IPS-18c (cell line): ENCODE results near the gene CCDC50.
A peak's percentile ranks its signal among the peaks of the same experiment; 100 is the strongest.

ENCODE experiments used
- H3K4me3 ChIP-seq: 2 replicates; pipeline ENCODE4 v1.7.0; 2013; ENCODE audit warnings: low read depth, mild to moderate bottlenecking, low read length, moderate library complexity; ENCODE audit not compliant: insufficient read depth
- H3K9me3 ChIP-seq: one replicate; pipeline ENCODE4 v1.6.1; 2013; ENCODE audit warnings: mild to moderate bottlenecking, low read length, moderate library complexity; ENCODE audit not compliant: control insufficient read depth, insufficient read depth

The CCDC50 gene, protein sequence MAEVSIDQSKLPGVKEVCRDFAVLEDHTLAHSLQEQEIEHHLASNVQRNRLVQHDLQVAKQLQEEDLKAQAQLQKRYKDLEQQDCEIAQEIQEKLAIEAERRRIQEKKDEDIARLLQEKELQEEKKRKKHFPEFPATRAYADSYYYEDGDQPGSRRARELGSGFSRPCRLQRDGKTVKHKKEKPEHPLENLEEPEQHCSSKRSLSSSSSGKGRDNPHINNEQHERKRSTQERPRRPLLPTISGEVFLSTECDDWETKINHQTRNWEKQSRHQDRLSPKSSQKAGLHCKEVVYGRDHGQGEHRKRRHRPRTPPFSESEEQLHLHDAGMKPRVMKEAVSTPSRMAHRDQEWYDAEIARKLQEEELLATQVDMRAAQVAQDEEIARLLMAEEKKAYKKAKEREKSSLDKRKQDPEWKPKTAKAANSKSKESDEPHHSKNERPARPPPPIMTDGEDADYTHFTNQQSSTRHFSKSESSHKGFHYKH

DNA sequence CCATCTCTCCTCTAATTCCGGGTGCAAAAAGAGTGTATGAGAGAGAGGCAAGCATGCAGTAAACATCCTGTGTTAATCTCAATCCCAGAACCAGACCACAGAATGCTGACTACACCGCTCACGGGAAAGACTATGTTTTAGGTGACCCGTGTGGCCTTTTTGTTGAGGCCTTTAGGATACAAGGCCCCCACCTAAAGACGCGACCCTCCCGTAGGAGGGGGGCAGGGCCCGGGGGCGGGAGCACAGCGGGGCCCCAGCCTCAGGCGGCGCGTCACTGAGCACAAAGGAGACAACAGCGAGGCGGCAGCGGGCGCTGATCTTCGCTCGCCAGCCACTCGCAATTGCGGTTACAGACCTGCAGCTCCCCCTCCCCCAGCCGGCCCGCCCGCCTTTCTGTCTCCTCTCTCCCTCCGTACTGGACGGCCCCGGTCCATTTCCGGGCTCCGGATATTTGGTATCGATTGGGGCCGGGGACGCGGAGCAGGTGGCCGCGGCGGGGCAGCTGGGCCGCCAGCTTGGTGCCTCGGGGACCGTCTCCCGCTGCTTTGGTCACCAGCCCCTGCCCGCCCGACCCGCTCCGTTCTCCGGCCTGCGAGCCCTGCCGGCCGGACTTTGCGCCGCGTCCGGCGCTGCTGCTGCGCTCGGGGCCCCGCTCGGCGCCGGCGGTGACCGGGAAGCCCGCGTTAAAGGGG is at the start of gene CCDC50:
CCDC50 (plus strand) TSS at position 433 of the 692 bp plus-strand sequence. CDS start 281 bp downstream, outside the sequence.
- H3K9me3 ChIP-seq, result no peaks in the 10 kb centered on the region

GRCh38 chr3:191280111-191280510 is 49.1 kb upstream of the CCDC50 start:
- Histone ChIP-seq H3K9me3 (no peaks in the 10 kb centered on the region), H3K4me3 (no peak overlapping the region)

More for the DNA sequence above, at the start of gene CCDC50:
- peak within 1 kb of the TSS; percentile 90 for H3K4me3 ChIP-seq

DNA sequence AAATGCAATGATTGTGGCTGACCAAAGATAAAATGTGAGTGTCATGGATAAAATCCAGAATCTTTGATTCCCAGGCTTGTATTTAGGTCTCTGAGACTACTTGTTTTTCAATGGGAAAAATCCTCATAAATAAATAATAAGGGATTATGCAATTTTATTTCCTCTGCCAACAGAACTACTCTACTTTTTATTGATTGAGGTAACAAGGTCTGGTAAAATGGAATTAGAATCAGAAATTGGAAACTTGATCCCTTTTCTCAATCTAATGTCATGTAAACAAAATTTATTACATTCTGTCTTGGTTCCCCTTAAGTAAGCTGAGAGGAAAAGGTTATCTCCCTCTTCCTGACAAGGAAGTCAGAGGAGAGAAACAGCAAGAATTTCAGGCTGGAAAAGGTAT is 48.3 kb upstream of the CCDC50 start:
- Histone ChIP-seq H3K4me3 (no peak overlapping the region), H3K9me3 (no peaks in the 10 kb centered on the region)

GRCh38 chr3:191282251-191283185 is 46.7 kb upstream of the CCDC50 start:
- no peak overlapping the region for H3K4me3 ChIP-seq
- H3K9me3 ChIP-seq, result no peaks in the 10 kb centered on the region

DNA sequence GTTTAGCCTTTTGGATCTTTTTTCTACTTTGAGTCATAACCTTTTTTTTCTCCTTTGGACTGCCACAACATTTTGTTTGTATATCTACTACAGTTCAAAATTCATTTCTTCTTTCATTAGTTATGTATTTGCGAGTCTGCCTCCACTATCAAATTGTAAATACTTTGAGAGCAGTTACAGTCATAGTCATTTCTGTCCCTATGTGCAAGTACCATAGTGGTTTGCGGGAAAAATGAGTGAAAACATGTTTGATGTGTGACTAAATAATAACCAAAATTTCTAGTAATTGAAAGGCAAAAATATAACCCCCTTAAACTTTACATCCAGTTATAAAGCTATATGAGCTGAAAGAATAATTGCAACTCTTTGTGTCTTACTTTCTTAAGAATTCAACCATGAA is 45.8 kb upstream of the CCDC50 start:
- Histone ChIP-seq H3K9me3 (no peaks in the 10 kb centered on the region), H3K4me3 (no peak overlapping the region)

DNA sequence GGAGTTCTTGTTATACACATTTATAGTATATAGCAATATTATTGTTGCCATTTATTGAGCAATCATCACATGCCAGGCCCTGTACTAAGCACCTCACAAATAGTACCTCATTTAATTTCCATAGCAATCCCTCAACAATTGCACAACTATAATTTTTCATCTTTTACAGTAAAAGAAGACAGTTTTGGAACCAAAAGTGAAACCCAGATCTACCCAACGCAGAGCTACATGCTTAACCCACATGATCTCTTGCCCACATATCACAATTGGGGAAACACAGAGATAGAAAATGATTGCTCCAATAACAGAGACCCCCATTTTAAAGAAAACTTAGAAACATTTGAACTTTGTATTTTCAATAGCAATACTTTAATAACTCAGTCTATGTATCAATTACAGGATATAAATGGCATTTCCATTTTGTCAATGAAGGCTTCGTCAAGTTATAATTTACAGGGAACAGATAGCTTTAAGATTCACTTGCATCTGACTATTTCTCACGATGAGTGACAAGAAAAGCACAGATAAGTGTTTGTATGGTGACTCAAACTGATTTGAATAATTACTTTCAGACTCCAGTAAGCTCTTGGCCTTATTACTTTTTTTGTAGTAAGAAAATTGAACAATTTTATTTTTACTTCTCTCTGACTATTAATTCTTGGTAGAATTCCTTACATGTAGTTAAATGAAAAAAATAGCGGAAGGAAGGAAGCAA is 38.7 kb upstream of the CCDC50 start:
- peaks cover 2% of the 10 kb centered on the region for H3K9me3 ChIP-seq
- H3K4me3 ChIP-seq, result no peak overlapping the region

DNA sequence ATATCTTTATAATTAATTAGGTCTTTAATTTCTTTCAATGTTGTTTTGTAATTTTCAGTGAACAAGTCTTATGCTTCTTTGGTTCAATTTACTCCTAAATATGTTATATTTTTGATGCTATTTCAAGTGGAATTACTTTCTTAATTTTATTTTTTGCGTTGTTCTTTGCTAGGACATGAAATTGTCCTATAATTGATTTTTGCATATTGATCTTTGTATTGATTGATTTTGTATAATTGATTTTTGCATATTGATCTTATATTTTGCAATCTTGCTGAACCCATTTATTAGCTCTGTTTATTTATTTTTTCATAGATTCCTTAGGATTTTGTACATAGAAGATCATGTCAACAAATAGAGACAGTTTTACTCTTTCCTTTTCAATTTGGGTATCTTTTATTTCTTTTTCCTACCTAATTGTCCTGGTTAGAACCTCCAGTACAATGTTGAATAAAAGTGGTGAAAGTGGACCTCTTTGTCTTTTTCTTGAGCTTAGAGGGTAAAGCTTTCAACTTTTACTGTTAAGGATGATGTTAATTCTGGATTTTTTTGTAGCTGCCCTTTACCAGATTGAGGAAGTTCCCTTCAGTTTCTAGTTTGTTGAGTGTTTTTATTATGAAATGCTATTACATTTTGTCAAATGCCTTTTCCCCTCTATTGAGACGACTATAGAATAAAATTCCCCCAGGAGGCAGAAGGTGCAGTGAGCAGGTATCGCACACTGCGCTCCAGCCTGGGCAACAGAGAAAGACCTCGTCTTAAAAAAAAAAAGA is 36.8 kb upstream of the CCDC50 start:
- Histone ChIP-seq H3K9me3 (peaks cover 2% of the 10 kb centered on the region), H3K4me3 (no peak overlapping the region)

DNA sequence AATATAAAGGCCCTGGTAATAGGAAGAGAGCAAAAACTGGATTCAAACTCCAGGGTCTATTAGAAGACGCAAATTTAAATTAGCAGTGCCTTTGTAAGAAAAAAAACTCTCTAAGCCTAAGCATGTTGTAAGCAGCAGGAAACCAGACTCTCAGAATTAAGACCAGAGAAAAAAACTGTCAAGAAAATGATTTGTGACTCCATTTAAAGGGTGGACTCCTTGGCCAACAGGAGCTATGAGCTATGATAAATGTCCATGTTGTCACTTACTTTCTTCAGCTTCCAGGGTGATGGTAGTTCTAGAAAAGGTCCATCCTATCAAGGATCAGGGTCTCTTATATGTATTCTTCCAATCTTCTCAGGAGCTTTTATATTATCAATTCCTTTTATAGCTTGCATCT is 34.9 kb upstream of the CCDC50 start:
- Histone ChIP-seq H3K9me3 (peaks cover 2% of the 10 kb centered on the region), H3K4me3 (no peak overlapping the region)

- H3K9me3 ChIP-seq, result peaks cover 2% of the 10 kb centered on the region
- H3K4me3 ChIP-seq, result no peak overlapping the region
Observed at GRCh38 chr3:191296041-191296541, 33.1 kb upstream of the CCDC50 start.

- no peak overlapping the region for H3K4me3 ChIP-seq
- no peaks in the 10 kb centered on the region for H3K9me3 ChIP-seq
Observed at GRCh38 chr3:191298846-191299245, 30.3 kb upstream of the CCDC50 start.

GRCh38 chr3:191300422-191300821 is 28.8 kb upstream of the CCDC50 start:
- Histone ChIP-seq H3K9me3 (no peaks in the 10 kb centered on the region), H3K4me3 (no peak overlapping the region)

- Histone ChIP-seq H3K4me3 (no peak overlapping the region), H3K9me3 (no peaks in the 10 kb centered on the region)
Observed at GRCh38 chr3:191301017-191301416, 28.2 kb upstream of the CCDC50 start.

- Histone ChIP-seq H3K4me3 (no peak overlapping the region), H3K9me3 (no peaks in the 10 kb centered on the region)
Observed at GRCh38 chr3:191301782-191302411, 27.3 kb upstream of the CCDC50 start.

DNA sequence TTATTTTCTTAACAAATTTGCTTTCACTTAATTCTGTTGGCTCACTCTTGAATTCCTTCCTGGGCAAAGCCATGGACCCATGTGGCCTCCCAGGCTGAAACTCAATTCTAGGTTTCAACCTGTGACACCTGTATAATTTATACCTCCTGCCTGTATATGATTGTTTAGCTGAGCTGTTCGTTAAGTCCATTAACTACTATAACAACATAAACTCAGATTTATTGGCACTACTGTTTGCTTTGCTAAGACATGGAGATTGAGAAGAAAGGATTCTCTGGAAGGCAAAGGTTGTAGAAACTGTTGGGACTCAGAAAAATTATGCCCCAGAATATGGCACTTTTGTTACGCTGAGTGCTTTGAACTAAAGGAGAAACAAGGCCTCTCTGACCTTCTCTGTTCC is 26.7 kb upstream of the CCDC50 start:
- no peaks in the 10 kb centered on the region for H3K9me3 ChIP-seq
- H3K4me3 ChIP-seq, result no peak overlapping the region

GRCh38 chr3:191303596-191303995 is 25.6 kb upstream of the CCDC50 start:
- H3K4me3 ChIP-seq, result no peak overlapping the region
- no peaks in the 10 kb centered on the region for H3K9me3 ChIP-seq

DNA sequence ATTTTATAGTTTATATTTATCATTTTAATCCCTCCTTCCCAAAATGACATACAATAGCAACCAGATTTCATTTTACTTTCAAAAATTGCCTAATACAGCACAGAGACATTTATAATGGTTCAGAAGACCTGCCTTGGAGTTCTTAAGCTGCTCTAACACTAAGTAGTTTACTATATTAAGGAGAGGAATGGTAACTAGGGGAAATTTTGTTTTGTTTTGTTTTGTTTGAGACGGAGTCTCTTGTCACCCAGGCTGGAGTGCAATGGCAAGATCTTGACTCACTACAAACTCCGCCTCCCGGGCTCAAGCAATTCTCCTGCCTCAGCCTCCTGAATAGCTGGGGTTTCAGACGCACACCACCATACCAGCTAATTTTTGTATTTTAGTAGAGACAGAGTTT is 22.8 kb upstream of the CCDC50 start:
- Histone ChIP-seq H3K4me3 (no peak overlapping the region), H3K9me3 (no peaks in the 10 kb centered on the region)
